22Rv1 (cell line): ENCODE results near the gene RPS19.

Experiments used
- ZFX ChIP-seq: fragments of 450-650 bp; IDR thresholded peaks from 2 replicates; pipeline ENCODE4 v1.6.1; 2017; ENCODE audit warnings: antibody characterized with exemption, borderline replicate concordance
- TF ChIP-seq, protein P1 (sequence below): fragments of 450-650 bp; IDR thresholded peaks from 2 replicates; pipeline ENCODE4 v1.5.1; 2017; ENCODE audit warnings: mild to moderate bottlenecking

DNA sequence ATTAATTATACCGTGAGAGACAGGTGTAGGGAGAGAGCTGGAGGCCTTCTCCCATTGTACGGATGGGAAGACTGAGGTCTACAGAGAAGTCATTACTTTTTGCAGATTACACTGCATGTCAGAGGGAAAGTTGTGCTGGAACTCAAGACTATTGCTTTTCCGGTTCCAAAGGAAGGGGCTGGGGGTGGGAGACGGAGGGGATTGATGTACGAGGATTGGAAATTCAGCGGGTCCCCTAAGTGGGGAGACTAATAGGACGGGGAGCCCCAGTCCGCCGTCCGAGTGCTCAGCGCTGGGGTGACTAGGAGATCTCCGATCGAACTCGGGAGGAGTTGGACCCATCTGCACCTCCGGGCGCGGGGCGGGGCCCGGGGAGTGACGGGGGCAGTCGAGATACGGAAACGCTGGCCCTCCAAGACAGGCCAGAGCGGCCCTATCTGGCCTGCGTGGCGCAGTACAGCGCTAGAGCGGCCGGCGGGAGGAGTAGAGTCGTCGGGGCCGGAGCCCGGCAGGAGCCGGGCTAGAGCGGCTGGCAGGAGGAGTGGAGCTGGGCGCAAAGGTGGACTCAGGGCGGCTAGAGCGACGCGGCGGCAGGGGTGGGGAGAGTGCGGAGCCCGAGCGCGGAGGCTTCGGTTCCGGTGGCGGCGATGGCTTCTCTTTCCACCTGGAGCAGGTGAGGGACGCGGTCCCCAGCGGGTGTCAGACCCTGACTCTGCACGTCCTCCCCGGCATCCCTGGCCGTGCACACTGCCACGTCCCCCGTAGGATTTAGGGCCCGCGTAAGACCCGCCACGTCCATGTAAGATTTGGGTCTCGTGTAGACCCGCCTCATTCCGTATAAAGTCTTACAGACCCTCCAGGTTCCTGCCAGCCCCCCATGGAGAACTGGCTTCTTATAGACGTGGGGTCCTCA, 24.0 kb downstream of the RPS19 start:
- TF ChIP-seq, protein P1, sequence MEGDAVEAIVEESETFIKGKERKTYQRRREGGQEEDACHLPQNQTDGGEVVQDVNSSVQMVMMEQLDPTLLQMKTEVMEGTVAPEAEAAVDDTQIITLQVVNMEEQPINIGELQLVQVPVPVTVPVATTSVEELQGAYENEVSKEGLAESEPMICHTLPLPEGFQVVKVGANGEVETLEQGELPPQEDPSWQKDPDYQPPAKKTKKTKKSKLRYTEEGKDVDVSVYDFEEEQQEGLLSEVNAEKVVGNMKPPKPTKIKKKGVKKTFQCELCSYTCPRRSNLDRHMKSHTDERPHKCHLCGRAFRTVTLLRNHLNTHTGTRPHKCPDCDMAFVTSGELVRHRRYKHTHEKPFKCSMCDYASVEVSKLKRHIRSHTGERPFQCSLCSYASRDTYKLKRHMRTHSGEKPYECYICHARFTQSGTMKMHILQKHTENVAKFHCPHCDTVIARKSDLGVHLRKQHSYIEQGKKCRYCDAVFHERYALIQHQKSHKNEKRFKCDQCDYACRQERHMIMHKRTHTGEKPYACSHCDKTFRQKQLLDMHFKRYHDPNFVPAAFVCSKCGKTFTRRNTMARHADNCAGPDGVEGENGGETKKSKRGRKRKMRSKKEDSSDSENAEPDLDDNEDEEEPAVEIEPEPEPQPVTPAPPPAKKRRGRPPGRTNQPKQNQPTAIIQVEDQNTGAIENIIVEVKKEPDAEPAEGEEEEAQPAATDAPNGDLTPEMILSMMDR = no peak
- TF ChIP-seq ZFX = no peak
